OCI-LY7 (cell line): ENCODE measurements around the gene ABCC1. TPM values are rescaled to one million over a fixed set of nuclear protein-coding genes. Genes with fewer than 3 reads are reported as not detected.

Source experiments
- BruUV-seq: library from RNA; stranded (reverse); fragments of 400-500 nt; replicated peaks from 2 replicates; lab custom pipeline; 2021; lab: Mats Ljungman, UMichigan
- CTCF ChIA-PET: fragments of 300-600 bp; sonication (Branson Sonifier 250); formaldehyde crosslinking; loops from one replicate; lab custom pipeline; 2022; ENCODE audit warnings: antibody characterized with exemption; ENCODE audit not compliant: unreplicated experiment; lab: Charles Lee
- POLR2A ChIA-PET: fragments of 300-600 bp; sonication (Branson Sonifier 250); formaldehyde crosslinking; loops from one replicate; lab custom pipeline; 2022; ENCODE audit warnings: antibody characterized with exemption; lab: Charles Lee
- DNase-seq: peaks from one replicate; pipeline ENCODE4 v3.0.0-alpha.2; 2015; ENCODE audit warnings: low spot score
- H2AFZ ChIP-seq: fragments of 200-600 bp; sonication (generic), shearing (Covaris generic); 2 replicates; pipeline ENCODE4 v1.6.1; 2014; ENCODE audit warnings: mild to moderate bottlenecking, antibody characterized with exemption, low read length, moderate library complexity
- H3K27ac ChIP-seq: fragments of 200-600 bp; sonication (generic); 2 replicates; pipeline ENCODE4 v1.5.1; 2014; ENCODE audit warnings: mixed run types, low read depth, mild to moderate bottlenecking, moderate library complexity, low read length, inconsistent platforms; ENCODE audit not compliant: poor library complexity, severe bottlenecking
- H3K36me3 ChIP-seq: fragments of 200-600 bp; sonication (generic); 2 replicates; pipeline ENCODE4 v1.6.1; 2014; ENCODE audit warnings: mild to moderate bottlenecking, antibody characterized with exemption, low read length, moderate library complexity, mixed read lengths; ENCODE audit not compliant: insufficient read depth
- H3K4me1 ChIP-seq: fragments of 200-600 bp; sonication (generic); 2 replicates; pipeline ENCODE4 v1.5.1; 2014; ENCODE audit warnings: mild to moderate bottlenecking, low read length; ENCODE audit not compliant: insufficient read depth, poor library complexity, severe bottlenecking
- H3K4me2 ChIP-seq: fragments of 200-600 bp; sonication (generic); 2 replicates; pipeline ENCODE4 v1.6.1; 2014; ENCODE audit warnings: mild to moderate bottlenecking, low read length
- H3K4me3 ChIP-seq: fragments of 200-600 bp; sonication (generic); 2 replicates; pipeline ENCODE4 v1.5.1; 2014; ENCODE audit warnings: mild to moderate bottlenecking, low read depth, low read length; ENCODE audit not compliant: poor library complexity, severe bottlenecking
- H3K79me2 ChIP-seq: fragments of 200-600 bp; sonication (generic); 2 replicates; pipeline ENCODE4 v1.6.1; 2016; ENCODE audit warnings: low read depth, mild to moderate bottlenecking, low read length, moderate library complexity, mixed read lengths; ENCODE audit not compliant: insufficient read depth
- H3K9me2 ChIP-seq: fragments of 200-600 bp; sonication (generic); 2 replicates; pipeline ENCODE4 v1.6.1; 2016; ENCODE audit warnings: mild to moderate bottlenecking, low read length, mixed read lengths; ENCODE audit not compliant: insufficient read depth
- H3K9me3 ChIP-seq: fragments of 200-600 bp; sonication (generic); 2 replicates; pipeline ENCODE4 v1.6.1; 2014; ENCODE audit warnings: mild to moderate bottlenecking, mixed run types, low read length, mixed read lengths
- H4K20me1 ChIP-seq: fragments of 200-600 bp; sonication (generic); 2 replicates; pipeline ENCODE4 v1.6.1; 2014; ENCODE audit warnings: mild to moderate bottlenecking, antibody characterized with exemption, low read length, moderate library complexity, mixed read lengths; ENCODE audit not compliant: insufficient read depth
- CTCF ChIP-seq: fragments of 200-600 bp; sonication (generic); conservative IDR thresholded peaks from 2 replicates; pipeline ENCODE4 v1.5.1; 2014; ENCODE audit warnings: mild to moderate bottlenecking, antibody characterized with exemption, low read length, moderate library complexity, mixed read lengths
- EZH2phosphoT487 ChIP-seq: fragments of 200-600 bp; sonication (generic); IDR thresholded peaks from 2 replicates; pipeline ENCODE4 v1.6.1; 2018; ENCODE audit warnings: low read depth, borderline replicate concordance, mild to moderate bottlenecking, mixed run types, antibody characterized with exemption, low read length, moderate library complexity, mixed read lengths
- intact Hi-C: fragments of 100-400 bp; cut with micrococcal nuclease; formaldehyde crosslinking; loops from one replicate; pipeline ENCODE4 v1.10.0; 2022; ENCODE audit not compliant: unreplicated experiment
- total RNA-seq, 2 experiments: library from RNA; depleted of rRNA in 1 of 2; stranded (reverse); fragments of >200 nt in 1 of 2; shearing (Covaris generic) in 1 of 2; gene quantifications; 2 replicates each; pipeline ENCODE4 v1.2.3, GENCODE V29; 2014 to 2022

The ABCC1 gene
- total RNA-seq, 2 experiments from 2014 or later: 39.9 to 71.8 TPM

- intact Hi-C loops: loop anchor here (10.0 kb wide), 1 partner anchor 175 kb away; the partner anchor contains the start of gene ABCC1
- POLR2A ChIA-PET: no interaction called here
Measured at GRCh38 chr16:16120044-16120381, 170.6 kb downstream of the ABCC1 start.

GRCh38 chr16:16120382-16121184, 171.2 kb downstream of the ABCC1 start:
- H3K9me2 ChIP-seq: no peaks in the 10 kb centered on the region
- H3K36me3 ChIP-seq: peaks cover 100% of the 10 kb centered on the region
- no peak overlapping the region for H2AFZ ChIP-seq
- ChIA-PET CTCF (no interaction called here), POLR2A (interaction anchor here (1.0 kb wide), 2 partner anchors 13 to 273 kb away, joined by 3 to 4 read pairs; no protein-coding TSS in a partner anchor)
- DNase-seq: no peak
- no peak overlapping the region for H3K4me2 ChIP-seq
- no peak overlapping the region for H3K4me3 ChIP-seq
- peaks cover 33% of the 10 kb centered on the region for H3K9me3 ChIP-seq
- H4K20me1 ChIP-seq: no peaks in the 10 kb centered on the region
- no peak overlapping the region for H3K27ac ChIP-seq
- BruUV-seq: no TSS peak
- no peaks in the 10 kb centered on the region for H3K79me2 ChIP-seq
- intact Hi-C loops: loop anchor here (10.0 kb wide), 1 partner anchor 176 kb away; the partner anchor contains the start of gene ABCC1
- H3K4me1 ChIP-seq: peaks cover 6% of the 10 kb centered on the region
- TF ChIP-seq EZH2phosphoT487 (no peak), CTCF (no peak)

More at GRCh38 chr16:16120044-16120381, 170.6 kb downstream of the ABCC1 start:
- H4K20me1 ChIP-seq: no peaks in the 10 kb centered on the region
- no peaks in the 10 kb centered on the region for H3K79me2 ChIP-seq
- peaks cover 32% of the 10 kb centered on the region for H3K9me3 ChIP-seq
- CTCF ChIA-PET: no interaction called here
- H3K4me1 ChIP-seq: peaks cover 6% of the 10 kb centered on the region
- H3K9me2 ChIP-seq: no peaks in the 10 kb centered on the region
- DNase-seq: no peak
- H3K4me3 ChIP-seq: no peak overlapping the region
- H3K36me3 ChIP-seq: peaks cover 100% of the 10 kb centered on the region
- no peak overlapping the region for H2AFZ ChIP-seq
- BruUV-seq: no TSS peak
- no peak overlapping the region for H3K4me2 ChIP-seq
- no peak overlapping the region for H3K27ac ChIP-seq
- TF ChIP-seq CTCF: no peak
- no peak for TF ChIP-seq EZH2phosphoT487

GRCh38 chr16:16121185-16121727, 171.8 kb downstream of the ABCC1 start:
- CTCF ChIA-PET: no interaction called here
- H3K9me2 ChIP-seq: no peaks in the 10 kb centered on the region
- no peak overlapping the region for H2AFZ ChIP-seq
- H3K9me3 ChIP-seq: peaks cover 33% of the 10 kb centered on the region
- no peaks in the 10 kb centered on the region for H4K20me1 ChIP-seq
- H3K27ac ChIP-seq: no peak overlapping the region
- no peak overlapping the region for H3K4me3 ChIP-seq
- BruUV-seq: no TSS peak
- intact Hi-C loops: loop anchor here (10.0 kb wide), 1 partner anchor 176 kb away; the partner anchor contains the start of gene ABCC1
- H3K4me1 ChIP-seq: peaks cover 6% of the 10 kb centered on the region
- TF ChIP-seq EZH2phosphoT487: no peak
- TF ChIP-seq CTCF: no peak
- H3K79me2 ChIP-seq: no peaks in the 10 kb centered on the region
- H3K4me2 ChIP-seq: no peak overlapping the region
- peaks cover 100% of the 10 kb centered on the region for H3K36me3 ChIP-seq
- POLR2A ChIA-PET: interaction anchor here (0.9 to 1.0 kb wide), 3 partner anchors 14 to 273 kb away, joined by 3 to 4 read pairs (median 3); no protein-coding TSS in a partner anchor
- no peak for DNase-seq
